Measurements from ENCODE around the gene RAB31. TPM values are rescaled to one million over a fixed set of nuclear protein-coding genes. Genes with fewer than 3 reads are reported as not detected.
"Not testable (repeated sequence)": the region's sequence is repeated elsewhere in the genome, so short reads cannot be mapped to it uniquely, and the experiment has no call there.

RAB31 gene
- polyA plus RNA-seq, 1 donor, result 15.5 TPM

DNA sequence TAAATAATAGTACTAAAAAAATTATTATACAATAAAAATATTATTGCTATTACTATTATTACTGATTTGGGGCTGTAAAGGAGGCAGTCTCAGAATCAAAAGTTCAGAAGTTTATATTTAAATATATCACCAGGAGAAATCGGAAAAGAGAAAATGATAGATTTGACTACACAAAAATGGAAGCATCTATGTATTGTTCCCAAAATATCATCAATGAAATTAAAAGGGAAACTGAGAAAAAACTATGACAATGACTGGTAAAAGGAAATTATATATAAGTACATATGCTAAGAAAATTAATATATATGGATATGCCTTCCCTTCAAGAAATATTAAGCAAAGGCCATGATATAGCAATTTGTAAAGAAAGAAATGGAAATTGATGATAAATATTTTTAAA, 170.0 kb downstream of the RAB31 start:
- H3K4me1 ChIP-seq (ENCODE audit: control insufficient read depth, insufficient read depth, low read length), result peaks cover 14% of the 10 kb centered on the region
- no peak overlapping the region for H3K4me3 ChIP-seq (ENCODE audit: low read length)
- H3K9me3 ChIP-seq (ENCODE audit: control insufficient read depth, low read depth, low read length), result no peaks in the 10 kb centered on the region
- H3K27ac ChIP-seq (ENCODE audit: low read length), result peak overlapping the region; percentile 98
- 83% methylated on average over 1 of the region's 1 CpG for WGBS (ENCODE audit: insufficient coverage, low lambda C conversion rate)
- DNase-seq, result no peak
- H3K27me3 ChIP-seq (ENCODE audit: control insufficient read depth, insufficient read depth, low read length), result no peaks in the 10 kb centered on the region
- no peaks in the 10 kb centered on the region for H3K36me3 ChIP-seq (ENCODE audit: control insufficient read depth, insufficient read depth, low read length)

DNA sequence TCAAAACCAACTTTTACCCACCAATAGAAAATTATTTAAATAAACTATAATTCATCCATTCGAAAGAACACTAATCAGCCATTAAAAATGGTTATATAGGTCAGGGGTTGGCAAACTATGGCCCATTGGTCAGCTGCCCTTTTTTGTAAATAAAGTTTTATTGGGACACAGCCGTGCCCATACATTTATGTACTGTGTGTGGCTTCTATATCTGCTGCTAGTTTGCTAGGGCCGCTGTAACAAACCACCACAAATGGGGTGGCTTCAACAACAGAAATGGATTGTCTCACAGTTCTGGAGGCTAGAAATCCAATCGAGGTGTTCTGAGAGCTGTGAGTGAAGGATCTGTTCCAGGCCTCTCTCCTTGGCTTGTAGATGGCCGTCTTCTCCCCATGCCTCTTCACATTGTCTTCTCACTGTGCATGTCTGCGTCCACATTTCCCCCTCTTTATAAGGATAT, 170.7 kb downstream of the RAB31 start:
- Histone ChIP-seq H3K36me3 (ENCODE audit: control insufficient read depth, insufficient read depth, low read length) (no peaks in the 10 kb centered on the region), H3K4me3 (ENCODE audit: low read length) (no peak overlapping the region), H3K9me3 (ENCODE audit: control insufficient read depth, low read depth, low read length) (no peaks in the 10 kb centered on the region), H3K27me3 (ENCODE audit: control insufficient read depth, insufficient read depth, low read length) (no peaks in the 10 kb centered on the region), H3K27ac (ENCODE audit: low read length) (no peak overlapping the region), H3K4me1 (ENCODE audit: control insufficient read depth, insufficient read depth, low read length) (peaks cover 14% of the 10 kb centered on the region)
- no peak for DNase-seq
- WGBS (ENCODE audit: insufficient coverage, low lambda C conversion rate), result no CpG with 5 or more reads among the region's 6 CpGs

DNA sequence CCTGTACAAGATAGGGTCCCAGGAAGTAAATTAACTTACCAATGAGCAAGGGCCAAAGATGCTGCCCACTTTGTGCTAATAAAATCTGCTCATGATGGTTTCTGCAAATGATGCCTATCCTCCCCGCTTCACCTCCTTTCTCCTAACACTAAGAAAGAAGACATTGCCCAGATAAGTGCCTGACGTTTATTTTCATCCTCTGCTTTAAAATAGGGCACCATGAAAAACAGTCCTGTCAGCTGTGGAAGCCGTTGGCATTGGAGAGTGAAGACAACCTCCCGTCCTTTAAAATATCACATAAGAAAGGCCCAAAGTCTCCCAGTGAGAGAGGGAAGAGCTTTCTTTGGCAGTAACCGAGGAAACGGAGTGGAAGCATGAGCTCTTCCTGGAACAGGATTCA, 176.0 kb downstream of the RAB31 start:
- no peak overlapping the region for H3K4me3 ChIP-seq (ENCODE audit: low read length)
- no peak overlapping the region for H3K27ac ChIP-seq (ENCODE audit: low read length)
- no peaks in the 10 kb centered on the region for H3K9me3 ChIP-seq (ENCODE audit: control insufficient read depth, low read depth, low read length)
- no peak for DNase-seq
- no peaks in the 10 kb centered on the region for H3K36me3 ChIP-seq (ENCODE audit: control insufficient read depth, insufficient read depth, low read length)
- no CpG with 5 or more reads among the region's 6 CpGs for WGBS (ENCODE audit: insufficient coverage, low lambda C conversion rate)
- H3K4me1 ChIP-seq (ENCODE audit: control insufficient read depth, insufficient read depth, low read length), result no peaks in the 10 kb centered on the region
- no peaks in the 10 kb centered on the region for H3K27me3 ChIP-seq (ENCODE audit: control insufficient read depth, insufficient read depth, low read length)

DNA sequence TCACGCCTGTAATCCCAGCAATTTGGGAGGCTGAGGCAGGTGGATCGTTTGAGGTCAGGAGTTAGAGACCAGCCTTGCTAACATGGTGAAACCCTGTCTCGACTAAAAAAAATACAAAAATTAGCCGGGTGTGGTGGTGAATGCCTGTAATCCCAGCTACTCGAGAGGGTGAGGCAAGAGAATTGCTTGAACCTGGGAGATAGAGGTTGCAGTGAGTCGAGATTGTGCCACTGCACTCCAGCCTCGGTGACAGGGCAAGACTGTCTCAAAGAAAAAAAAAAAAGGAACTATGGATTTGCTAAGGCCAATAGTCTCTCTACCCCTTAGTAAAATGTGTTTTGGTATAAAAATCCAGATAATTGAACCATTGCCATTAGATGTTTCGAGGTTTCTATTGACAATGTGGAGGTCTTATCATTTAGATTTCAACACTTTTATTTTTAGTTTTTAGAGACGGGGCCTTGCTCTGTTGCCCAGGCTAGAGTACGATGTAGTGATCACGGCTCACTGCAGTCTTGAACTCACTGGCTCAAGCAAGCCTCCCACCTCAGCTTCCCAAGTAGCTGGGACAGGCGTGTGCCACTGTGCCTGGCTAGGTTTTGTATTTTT, 176.5 kb downstream of the RAB31 start:
- Histone ChIP-seq H3K27ac (ENCODE audit: low read length) (no peak overlapping the region), H3K27me3 (ENCODE audit: control insufficient read depth, insufficient read depth, low read length) (no peaks in the 10 kb centered on the region), H3K4me1 (ENCODE audit: control insufficient read depth, insufficient read depth, low read length) (no peaks in the 10 kb centered on the region), H3K4me3 (ENCODE audit: low read length) (no peak overlapping the region), H3K9me3 (ENCODE audit: control insufficient read depth, low read depth, low read length) (no peaks in the 10 kb centered on the region), H3K36me3 (ENCODE audit: control insufficient read depth, insufficient read depth, low read length) (no peaks in the 10 kb centered on the region)
- 95% methylated on average over 2 of the region's 12 CpGs for WGBS (ENCODE audit: insufficient coverage, low lambda C conversion rate)
- no peak for DNase-seq

DNA sequence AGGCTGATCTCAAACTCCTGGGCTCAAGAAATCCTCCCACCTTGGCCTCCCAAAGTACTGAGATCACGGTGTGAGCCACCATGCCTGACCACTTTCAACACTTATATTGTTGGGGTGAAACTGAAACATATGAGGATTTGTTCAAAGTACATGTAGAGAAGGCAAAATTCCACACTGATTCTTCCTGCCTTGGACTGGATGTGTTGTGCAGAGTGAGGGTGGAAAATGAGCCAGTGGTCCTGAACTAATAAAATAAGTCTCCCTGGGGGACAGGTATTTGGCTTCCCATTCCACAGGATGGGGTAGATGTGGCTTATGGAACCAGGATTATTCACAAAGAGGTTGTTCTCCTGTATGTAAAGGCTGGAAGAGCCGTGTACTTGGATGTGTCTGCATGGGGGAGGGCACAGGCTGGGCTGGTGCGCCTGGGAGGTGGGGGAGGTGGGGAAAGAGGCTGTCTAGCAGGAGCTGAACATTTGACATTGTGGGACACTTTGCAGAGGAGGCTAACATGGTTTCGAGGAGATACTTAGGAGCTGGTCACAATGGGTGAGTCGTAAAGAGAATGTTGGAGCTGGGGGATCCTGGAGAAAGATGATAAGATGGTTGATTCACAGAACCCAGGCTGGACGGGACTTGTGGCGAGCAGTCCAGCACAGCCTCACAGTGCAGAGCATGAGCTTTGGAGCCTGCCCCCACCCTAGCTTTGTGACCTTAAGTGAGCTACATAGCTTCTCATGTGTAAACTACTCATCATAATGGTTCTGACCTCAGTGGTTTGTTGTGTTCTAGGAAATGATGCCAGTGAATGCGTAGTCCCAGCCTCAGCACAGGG, 177.3 kb downstream of the RAB31 start, which contains the start of gene TXNDC2:
Gene TXNDC2, plus strand, starts transcription at position 804 of the 835 bp plus-strand sequence. CDS start 708 bp downstream, outside the sequence.
- no peaks in the 10 kb centered on the region for H3K9me3 ChIP-seq (ENCODE audit: control insufficient read depth, low read depth, low read length)
- no peak within 1 kb of the TSS for H3K27ac ChIP-seq (ENCODE audit: low read length)
- H3K27me3 ChIP-seq (ENCODE audit: control insufficient read depth, insufficient read depth, low read length), result no peaks in the 10 kb centered on the region
- no peak within 1 kb of the TSS for H3K4me3 ChIP-seq (ENCODE audit: low read length)
- no peaks in the 10 kb centered on the region for H3K36me3 ChIP-seq (ENCODE audit: control insufficient read depth, insufficient read depth, low read length)
- DNase-seq, result no peak
- no CpG with 5 or more reads among the region's 8 CpGs for WGBS (ENCODE audit: insufficient coverage, low lambda C conversion rate)
- H3K4me1 ChIP-seq (ENCODE audit: control insufficient read depth, insufficient read depth, low read length), result no peaks in the 10 kb centered on the region

DNA sequence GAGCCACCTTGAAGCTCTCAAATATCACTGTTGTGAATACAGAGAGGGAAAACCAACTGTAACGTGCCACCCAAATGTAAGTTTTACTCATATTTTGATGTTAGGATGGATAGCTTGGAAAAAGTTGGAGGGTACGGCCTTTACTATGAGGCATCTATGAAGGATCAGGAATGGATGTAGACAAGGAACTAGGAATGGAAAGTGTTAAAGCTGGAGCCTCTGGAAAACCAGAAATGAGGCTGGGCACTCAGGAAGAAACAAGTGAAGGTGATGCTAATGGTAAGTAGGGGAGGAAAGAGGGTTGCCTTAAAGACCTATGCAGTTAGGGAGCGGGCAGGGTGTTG, 177.9 kb downstream of the RAB31 start:
- Histone ChIP-seq H3K36me3 (ENCODE audit: control insufficient read depth, insufficient read depth, low read length) (no peaks in the 10 kb centered on the region), H3K9me3 (ENCODE audit: control insufficient read depth, low read depth, low read length) (no peaks in the 10 kb centered on the region), H3K27ac (ENCODE audit: low read length) (no peak overlapping the region), H3K4me3 (ENCODE audit: low read length) (no peak overlapping the region), H3K4me1 (ENCODE audit: control insufficient read depth, insufficient read depth, low read length) (no peaks in the 10 kb centered on the region), H3K27me3 (ENCODE audit: control insufficient read depth, insufficient read depth, low read length) (no peaks in the 10 kb centered on the region)
- WGBS (ENCODE audit: insufficient coverage, low lambda C conversion rate), result 100% methylated on average over 3 of the region's 3 CpGs
- no peak for DNase-seq

DNA sequence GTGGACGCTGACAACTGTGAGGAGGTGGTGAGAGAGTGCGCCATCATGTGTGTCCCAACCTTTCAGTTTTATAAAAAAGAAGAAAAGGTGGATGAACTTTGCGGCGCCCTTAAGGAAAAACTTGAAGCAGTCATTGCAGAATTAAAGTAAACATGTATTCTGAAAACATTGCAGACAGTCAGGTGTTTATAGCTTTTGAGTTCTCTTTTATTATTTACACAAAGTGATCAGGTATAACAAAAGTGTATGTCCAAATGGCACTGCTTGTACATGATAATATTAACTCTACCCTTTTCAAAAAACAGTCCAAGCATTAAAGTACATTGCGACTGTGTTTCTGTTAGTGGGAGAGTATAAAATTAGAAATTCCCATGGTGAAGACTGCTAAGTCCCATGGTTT, 179.9 kb downstream of the RAB31 start:
- WGBS (ENCODE audit: insufficient coverage, low lambda C conversion rate), result no CpG with 5 or more reads among the region's 5 CpGs
- Histone ChIP-seq H3K4me1 (ENCODE audit: control insufficient read depth, insufficient read depth, low read length) (no peaks in the 10 kb centered on the region), H3K27ac (ENCODE audit: low read length) (no peak overlapping the region), H3K36me3 (ENCODE audit: control insufficient read depth, insufficient read depth, low read length) (no peaks in the 10 kb centered on the region), H3K9me3 (ENCODE audit: control insufficient read depth, low read depth, low read length) (no peaks in the 10 kb centered on the region), H3K27me3 (ENCODE audit: control insufficient read depth, insufficient read depth, low read length) (no peaks in the 10 kb centered on the region), H3K4me3 (ENCODE audit: low read length) (no peak overlapping the region)
- no peak for DNase-seq

DNA sequence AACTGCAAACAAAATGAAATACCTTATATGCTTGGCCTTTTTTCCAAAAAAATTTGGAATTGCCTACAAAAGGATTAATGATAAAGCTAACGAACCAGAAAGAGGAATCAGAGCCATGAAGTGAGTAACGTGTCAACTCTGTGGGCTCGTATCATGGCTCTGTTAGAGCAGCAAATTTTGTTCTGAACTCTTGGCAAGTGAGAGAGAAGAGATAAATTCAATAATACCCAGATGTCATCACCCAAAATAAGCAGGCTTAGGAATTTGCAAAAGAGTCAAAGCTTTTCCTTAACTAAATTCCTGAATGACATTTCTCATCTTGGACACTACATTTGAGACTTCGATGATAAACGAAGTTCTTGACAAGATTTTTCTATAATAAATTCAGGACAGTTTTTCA, 182.1 kb downstream of the RAB31 start:
- no peak for DNase-seq
- Histone ChIP-seq H3K4me3 (ENCODE audit: low read length) (no peak overlapping the region), H3K9me3 (ENCODE audit: control insufficient read depth, low read depth, low read length) (no peaks in the 10 kb centered on the region), H3K4me1 (ENCODE audit: control insufficient read depth, insufficient read depth, low read length) (peaks cover 2% of the 10 kb centered on the region), H3K27me3 (ENCODE audit: control insufficient read depth, insufficient read depth, low read length) (no peaks in the 10 kb centered on the region), H3K27ac (ENCODE audit: low read length) (no peak overlapping the region), H3K36me3 (ENCODE audit: control insufficient read depth, insufficient read depth, low read length) (no peaks in the 10 kb centered on the region)
- WGBS (ENCODE audit: insufficient coverage, low lambda C conversion rate), result 93% methylated on average over 3 of the region's 5 CpGs

DNA sequence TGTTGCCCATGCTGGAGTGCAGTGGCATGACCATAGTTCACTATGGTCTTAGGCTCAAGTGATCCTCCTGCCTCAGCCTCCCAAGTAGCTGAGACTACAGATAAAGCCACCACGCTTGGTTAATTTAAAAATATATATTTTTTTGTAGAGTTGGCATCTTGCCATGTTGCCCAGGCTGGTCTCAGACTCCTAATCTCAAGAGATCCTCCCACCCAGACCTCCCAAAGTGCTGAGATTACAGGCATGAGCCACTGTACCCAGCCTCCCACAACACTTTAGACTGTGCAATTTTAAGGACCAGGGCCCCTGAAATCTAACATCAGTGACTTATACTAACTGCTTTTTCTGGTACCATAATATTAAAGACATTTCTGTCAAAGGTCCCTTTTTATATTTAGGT, 182.9 kb downstream of the RAB31 start:
- WGBS (ENCODE audit: insufficient coverage, low lambda C conversion rate), result no CpG with 5 or more reads among the region's 1 CpG
- Histone ChIP-seq H3K4me1 (ENCODE audit: control insufficient read depth, insufficient read depth, low read length) (peaks cover 7% of the 10 kb centered on the region), H3K9me3 (ENCODE audit: control insufficient read depth, low read depth, low read length) (no peaks in the 10 kb centered on the region), H3K27me3 (ENCODE audit: control insufficient read depth, insufficient read depth, low read length) (no peaks in the 10 kb centered on the region), H3K36me3 (ENCODE audit: control insufficient read depth, insufficient read depth, low read length) (no peaks in the 10 kb centered on the region), H3K27ac (ENCODE audit: low read length) (no peak overlapping the region), H3K4me3 (ENCODE audit: low read length) (no peak overlapping the region)
- no peak for DNase-seq

DNA sequence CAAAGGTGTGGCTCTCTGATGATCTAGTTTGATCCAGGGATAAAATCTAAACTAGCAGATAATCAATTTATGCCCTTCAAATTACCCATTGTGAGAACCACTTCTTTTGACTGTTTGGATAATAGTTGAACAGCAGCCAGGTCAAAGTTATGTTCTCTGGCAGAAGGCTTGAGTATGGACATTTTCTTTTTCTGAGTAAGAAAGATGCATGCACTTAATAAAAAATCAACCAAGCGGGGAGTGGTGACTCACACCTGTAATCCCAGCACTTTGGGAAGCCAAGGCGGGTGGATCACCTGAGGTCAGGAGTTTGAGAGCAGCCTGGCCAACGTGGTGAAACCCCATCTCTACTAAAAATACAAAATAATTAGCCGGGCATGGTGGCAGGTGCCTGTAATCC, 183.4 kb downstream of the RAB31 start:
- H3K9me3 ChIP-seq (ENCODE audit: control insufficient read depth, low read depth, low read length); DNase-seq; H3K36me3 ChIP-seq (ENCODE audit: control insufficient read depth, insufficient read depth, low read length); H3K4me3 ChIP-seq (ENCODE audit: low read length); H3K4me1 ChIP-seq (ENCODE audit: control insufficient read depth, insufficient read depth, low read length); H3K27me3 ChIP-seq (ENCODE audit: control insufficient read depth, insufficient read depth, low read length); H3K27ac ChIP-seq (ENCODE audit: low read length): not testable (repeated sequence)
- no CpG with 5 or more reads among the region's 4 CpGs for WGBS (ENCODE audit: insufficient coverage, low lambda C conversion rate)

Measured in large intestine (tissue), 3 donors.